Measurements from ENCODE around the gene ZNF593OS.

ZNF593OS gene

DNA sequence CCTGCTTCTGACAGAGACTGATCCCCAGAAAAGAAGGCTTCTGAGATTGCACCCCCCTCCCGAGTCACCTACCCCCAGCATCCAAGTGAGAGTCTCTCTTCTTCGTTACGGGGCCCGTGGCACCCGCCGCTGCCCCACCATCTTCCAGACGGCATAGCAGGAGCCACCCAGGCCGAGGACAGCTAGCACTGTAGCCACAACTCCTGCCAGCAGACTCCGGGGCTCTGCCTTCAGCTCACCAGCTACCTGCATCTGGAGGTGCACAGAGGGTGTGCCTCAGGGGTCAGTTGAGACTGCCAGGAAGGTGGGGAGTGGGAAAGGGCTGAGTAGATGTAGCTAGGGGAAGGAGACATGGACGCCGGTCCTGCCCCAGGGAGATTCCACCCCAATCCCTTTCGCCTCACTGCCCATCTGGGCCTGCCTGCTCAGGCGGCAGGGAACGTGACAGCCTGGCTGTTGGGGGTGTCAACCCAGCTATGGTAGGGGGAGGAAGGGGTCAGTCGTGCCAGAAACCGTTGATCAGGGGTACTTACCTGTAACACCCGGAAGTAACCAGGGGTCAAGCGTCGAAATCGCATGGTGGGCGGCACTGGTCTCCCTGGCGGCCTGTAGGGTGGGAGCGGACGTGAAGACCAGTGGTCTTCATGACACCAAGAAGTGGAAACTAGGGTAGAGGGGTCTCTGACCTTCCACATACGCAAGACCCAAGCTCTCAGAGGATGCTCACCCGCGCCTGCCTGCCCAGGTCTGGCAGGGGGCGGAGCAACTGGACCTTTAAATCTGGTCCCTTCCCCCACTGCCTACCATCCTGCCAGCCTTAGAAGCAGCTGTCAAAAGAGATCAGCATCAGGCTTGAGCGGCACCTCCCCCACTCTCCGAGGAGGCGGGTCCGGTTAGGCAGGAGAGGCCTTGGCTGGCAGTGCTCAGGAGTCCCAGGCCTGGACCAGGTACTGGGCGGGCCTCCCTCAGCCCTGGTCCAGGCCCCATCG, at the start of gene ZNF593OS:
TSS of gene ZNF593OS (minus strand) at position 749 of the 989 bp plus-strand sequence. CDS start at position 578, 171 bp downstream.
- DNase-seq (ENCODE audit: low read depth in 2 of 2), result no peak

DNA sequence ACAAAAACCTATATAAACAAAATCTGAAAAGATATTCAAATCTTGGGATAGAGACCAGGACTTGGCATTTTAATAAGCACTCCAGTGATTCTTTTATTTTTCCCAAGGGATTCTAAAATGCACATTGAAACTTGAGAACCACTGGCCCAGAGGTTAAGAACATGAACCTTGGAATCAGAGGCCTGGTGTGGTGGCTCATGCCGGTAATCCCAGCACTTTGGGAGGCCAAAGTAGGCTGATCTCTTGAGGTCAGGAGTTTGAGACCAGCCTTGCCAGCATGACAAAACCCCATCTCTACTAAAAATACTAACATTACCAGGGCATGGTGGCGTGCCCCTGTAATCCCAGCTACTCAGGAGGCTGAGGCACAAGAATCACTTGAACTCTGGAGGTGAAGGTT, 49.5 kb upstream of the ZNF593OS start:
- no peak for DNase-seq (ENCODE audit: low read depth in 2 of 2)

GRCh38 chr1:26220199-26220912, 48.7 kb upstream of the ZNF593OS start:
- DNase-seq (ENCODE audit: low read depth in 2 of 2), result no peak

GRCh38 chr1:26218906-26219494, 47.4 kb upstream of the ZNF593OS start:
- no peak for DNase-seq (ENCODE audit: low read depth in 2 of 2)

DNA sequence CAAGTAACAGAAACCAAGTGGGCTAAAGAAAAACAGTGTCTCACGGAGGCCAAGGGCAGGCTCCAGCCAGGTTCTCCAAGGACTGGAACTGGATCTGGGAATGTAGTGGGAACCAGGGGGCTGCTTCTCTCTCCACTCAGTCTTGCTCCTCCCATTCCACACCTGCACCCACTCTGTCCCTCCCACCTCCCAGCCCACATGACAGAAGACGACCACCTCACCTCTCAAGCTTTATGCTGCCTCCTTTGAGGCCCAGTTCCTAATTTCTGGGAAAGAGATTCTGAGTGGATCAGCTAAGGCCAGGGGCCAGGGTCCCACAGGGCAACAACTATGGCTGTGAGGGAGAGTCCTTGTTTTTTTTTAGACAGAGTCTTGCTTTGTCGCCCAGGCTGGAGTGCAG, 43.6 kb upstream of the ZNF593OS start:
- DNase-seq (ENCODE audit: low read depth in 2 of 2), result no peak

DNA sequence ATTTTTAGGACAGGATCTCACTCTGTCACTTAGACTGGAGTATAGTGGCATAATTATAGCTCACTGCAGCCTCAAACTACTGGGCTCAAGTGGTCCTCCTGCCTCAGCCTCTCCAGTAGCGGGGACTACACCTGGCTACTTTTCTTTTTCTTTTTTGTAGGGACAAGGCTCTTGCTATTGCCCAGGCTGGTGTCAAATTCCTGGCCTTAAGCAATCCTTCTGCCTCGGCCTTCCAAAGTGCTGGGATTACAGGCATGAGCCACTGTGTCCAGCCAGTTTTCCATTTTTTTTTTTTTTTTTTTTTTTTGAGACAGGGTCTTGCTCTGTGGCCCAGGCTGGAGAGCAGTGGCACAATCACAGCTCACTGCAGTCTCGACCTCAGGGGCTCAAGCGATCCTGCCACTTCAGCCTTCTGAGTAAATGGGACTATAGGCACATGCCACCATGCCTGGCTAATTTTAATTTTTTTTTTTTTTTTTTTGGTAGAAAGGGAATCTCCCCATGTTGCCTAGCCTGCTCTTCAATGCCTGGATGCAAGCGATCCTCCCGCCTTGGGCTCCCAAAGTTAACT, 41.8 kb upstream of the ZNF593OS start:
- no peak for DNase-seq (ENCODE audit: low read depth in 2 of 2)

DNA sequence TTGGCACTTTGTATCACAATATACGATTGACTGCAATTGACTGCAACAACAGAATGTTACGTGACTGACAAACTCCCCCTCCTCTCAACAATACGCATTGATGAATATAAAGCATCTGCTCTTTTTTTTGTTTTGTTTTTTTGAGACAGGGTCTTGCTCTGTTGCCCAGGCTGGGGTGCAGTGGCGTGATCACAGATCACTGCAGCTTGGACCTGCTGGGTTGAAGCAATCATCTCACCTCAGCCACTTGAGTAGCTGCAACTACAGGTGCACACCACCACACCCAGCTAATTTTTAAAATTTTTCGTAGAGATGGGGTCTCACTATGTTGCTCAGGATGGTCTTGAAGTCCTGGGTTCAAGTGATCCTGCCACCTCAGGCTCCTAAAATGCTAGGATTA, 41.1 kb upstream of the ZNF593OS start:
- no peak for DNase-seq (ENCODE audit: low read depth in 2 of 2)

DNA sequence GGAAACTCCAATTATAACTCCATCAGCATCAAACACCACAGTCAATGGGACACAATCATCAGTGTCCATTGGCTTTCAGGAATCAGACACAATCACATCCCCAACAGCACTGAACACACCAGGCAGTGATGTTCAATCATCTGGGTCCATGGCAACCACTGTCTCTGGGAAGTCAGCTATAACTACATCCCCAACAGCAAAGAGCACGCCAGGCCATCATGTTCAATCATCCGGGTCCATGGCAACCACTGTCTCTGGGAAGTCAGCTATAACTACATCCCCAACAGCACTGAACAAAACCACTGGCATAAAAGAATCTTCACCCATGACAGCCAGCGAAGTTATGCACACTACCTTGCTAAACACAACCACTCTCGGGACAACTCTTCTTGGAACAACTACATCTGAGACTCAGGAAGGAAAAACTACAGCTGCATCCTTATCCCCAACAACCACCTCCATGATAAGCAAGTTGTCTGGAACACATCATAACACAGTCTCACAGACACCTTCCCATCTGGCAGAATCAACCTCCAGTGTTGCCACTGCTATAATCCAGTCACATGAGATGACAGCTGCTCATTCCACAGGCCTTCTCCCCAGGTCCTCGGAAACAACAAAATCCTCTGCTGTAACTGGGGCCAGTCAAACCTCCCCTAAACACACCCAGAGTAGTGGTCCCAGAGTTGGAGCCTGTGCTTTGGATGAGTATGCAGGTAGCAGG, 38.7 kb upstream of the ZNF593OS start:
- no peak for DNase-seq (ENCODE audit: low read depth in 2 of 2)

DNA sequence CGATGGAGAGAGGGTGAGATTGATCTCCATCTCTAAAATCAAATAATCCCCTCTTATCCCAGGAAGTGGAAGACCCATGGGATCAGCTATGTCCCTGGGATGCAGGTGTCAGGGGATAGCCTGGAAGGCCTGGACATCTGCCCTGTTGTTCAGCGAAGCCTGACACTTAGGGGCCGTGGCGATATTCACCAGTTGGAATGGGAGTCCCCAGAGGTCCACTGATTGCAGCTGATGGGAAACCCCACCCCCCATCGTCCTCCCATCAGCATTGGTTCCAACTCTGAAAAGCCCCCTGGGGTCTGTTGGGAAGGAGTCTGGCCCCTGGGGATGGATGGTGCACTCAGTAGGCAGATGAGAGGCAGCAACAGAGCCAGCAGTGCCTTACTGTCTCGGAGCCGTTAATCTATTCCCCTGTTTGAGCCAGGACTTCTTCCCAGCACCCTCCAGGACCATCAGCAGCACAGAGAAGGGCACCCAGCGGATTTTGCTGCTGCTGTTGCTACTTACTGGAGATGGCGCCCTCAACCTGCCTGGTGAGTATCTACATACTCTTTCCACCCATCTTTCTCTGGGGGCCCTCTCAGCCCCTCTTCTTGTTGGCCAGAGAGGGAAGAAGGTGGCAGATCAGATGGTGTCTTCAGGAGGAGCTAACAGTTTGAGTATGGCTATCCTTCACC, 32.1 kb upstream of the ZNF593OS start:
- no peak for DNase-seq (ENCODE audit: low read depth in 2 of 2)

GRCh38 chr1:26200413-26200812, 28.8 kb upstream of the ZNF593OS start:
- DNase-seq (ENCODE audit: low read depth in 2 of 2), result no peak

- DNase-seq (ENCODE audit: low read depth in 2 of 2), result no peak
Measured at GRCh38 chr1:26197813-26198212, 26.2 kb upstream of the ZNF593OS start.

DNA sequence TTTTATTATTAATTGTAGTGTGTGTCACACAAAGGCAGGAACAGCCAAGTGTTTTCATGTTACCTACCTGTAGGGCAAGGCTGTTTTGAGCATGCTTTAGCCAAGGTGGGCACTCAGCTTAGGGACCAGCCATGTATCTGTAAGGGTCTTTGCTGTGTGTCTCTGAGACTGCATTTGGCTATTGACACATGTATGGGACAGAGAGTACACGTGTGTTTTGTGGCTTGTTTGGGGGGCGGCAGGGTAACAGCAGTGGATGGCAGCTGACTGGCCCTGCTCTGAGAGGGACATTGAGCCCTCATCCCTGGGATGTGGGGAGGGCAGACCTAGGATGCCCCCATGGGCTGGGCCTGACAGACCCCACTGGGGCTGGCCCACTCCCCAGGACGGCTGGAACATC, 25.7 kb upstream of the ZNF593OS start:
- DNase-seq (ENCODE audit: low read depth in 2 of 2), result no peak

- DNase-seq (ENCODE audit: low read depth in 2 of 2), result no peak
Measured at GRCh38 chr1:26195805-26196204, 24.2 kb upstream of the ZNF593OS start.

GRCh38 chr1:26191739-26192138, 20.1 kb upstream of the ZNF593OS start:
- no peak for DNase-seq (ENCODE audit: low read depth in 2 of 2)

DNA sequence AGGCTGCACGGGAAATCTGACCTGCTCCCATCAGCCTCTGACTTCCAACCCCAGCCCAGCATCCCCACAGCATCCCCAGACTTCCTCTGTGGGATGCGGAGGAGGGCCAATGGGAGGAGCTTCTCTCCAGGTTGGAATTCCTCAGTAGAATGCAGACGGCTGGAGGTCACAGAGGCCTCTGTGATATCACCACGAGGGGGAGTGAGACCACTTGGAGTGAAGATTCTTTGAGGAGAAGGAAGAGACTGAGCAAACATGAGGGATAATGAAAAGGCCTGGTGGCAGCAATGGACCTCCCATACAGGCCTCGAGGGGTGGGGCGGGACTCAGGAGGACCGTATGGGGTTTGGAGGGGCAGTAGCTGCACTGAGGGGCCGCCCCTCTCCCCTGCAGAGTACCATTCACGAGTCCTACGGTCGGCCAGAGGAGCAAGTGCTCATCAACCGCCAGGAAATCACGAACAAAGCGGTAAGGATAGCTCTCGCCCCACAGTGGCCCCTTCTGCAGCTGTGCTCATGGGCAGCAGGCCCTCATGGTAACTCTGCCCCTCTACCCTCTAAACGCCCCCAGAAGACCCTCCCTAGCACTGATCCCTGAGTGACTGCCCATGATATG, 18.8 kb upstream of the ZNF593OS start, which contains the start of gene CATSPER4:
TSS of gene CATSPER4 (plus strand) at position 230 of the 615 bp plus-strand sequence. CDS start at position 256, 26 bp downstream.
- DNase-seq (ENCODE audit: low read depth in 2 of 2), result no peak

DNA sequence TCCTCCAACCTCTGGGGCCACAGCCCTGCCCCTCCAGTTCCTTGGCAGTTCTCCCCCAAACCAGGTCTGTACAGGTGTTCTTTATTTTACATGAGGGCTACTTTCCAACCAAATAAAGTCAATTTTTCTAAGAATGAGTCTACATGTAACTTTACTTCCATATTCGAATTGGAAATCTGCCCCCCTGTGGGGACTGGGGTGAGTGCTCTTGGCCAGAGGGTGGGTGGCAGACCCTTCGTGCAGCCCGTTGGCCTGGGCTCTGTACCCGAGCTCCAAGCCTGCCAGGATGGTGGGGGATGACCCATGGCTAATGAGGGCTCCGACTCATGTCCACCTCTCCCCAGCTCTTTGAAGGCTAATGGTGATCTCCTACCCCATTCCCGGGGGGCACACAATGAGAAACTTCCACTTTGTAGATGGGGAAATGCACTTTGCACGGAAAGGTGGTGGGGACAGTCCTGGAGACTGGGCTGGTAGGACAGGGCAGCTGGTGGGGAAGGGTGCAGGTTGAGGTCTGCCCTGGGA, 18.2 kb upstream of the ZNF593OS start:
- DNase-seq (ENCODE audit: low read depth in 2 of 2), result no peak

GRCh38 chr1:26189331-26189730, 17.7 kb upstream of the ZNF593OS start:
- no peak for DNase-seq (ENCODE audit: low read depth in 2 of 2)

GRCh38 chr1:26188477-26188876, 16.8 kb upstream of the ZNF593OS start:
- no peak for DNase-seq (ENCODE audit: low read depth in 2 of 2)

GRCh38 chr1:26187882-26188281, 16.2 kb upstream of the ZNF593OS start:
- no peak for DNase-seq (ENCODE audit: low read depth in 2 of 2)

DNA sequence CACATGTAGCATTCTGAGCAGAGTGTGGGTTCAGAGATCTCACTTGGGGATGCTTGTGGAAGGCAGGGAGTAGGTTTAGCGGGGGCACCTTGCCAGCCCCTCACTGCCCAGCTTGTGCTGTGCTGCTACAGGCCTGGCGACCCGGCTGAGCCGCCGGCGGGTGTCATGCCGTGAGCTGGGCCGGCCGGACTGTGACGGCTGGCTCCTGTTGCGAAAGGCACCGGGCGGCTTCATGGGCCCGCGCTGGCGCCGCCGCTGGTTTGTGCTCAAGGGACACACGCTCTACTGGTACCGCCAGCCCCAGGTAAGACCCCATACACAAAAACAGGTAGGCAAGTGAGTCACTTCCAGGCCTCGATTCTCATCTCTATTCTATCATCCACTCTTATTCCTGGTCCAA, 13.3 kb upstream of the ZNF593OS start:
- DNase-seq (ENCODE audit: low read depth in 2 of 2), result no peak
